Stimulated activated naive CD4-positive, alpha-beta T cell treated with Interleukin-2 at 50 U/mL for 16 hours (primary cell): Measurements from ENCODE around the gene ANKRD11.

Experiments
- DNase-seq: peaks from one replicate; lab custom pipeline; 2025; lab: John Stamatoyannopoulos, UW

Gene ANKRD11

GRCh38 chr16:89380681-89381080 is 109.7 kb downstream of the ANKRD11 start:
- no peak for DNase-seq

DNA sequence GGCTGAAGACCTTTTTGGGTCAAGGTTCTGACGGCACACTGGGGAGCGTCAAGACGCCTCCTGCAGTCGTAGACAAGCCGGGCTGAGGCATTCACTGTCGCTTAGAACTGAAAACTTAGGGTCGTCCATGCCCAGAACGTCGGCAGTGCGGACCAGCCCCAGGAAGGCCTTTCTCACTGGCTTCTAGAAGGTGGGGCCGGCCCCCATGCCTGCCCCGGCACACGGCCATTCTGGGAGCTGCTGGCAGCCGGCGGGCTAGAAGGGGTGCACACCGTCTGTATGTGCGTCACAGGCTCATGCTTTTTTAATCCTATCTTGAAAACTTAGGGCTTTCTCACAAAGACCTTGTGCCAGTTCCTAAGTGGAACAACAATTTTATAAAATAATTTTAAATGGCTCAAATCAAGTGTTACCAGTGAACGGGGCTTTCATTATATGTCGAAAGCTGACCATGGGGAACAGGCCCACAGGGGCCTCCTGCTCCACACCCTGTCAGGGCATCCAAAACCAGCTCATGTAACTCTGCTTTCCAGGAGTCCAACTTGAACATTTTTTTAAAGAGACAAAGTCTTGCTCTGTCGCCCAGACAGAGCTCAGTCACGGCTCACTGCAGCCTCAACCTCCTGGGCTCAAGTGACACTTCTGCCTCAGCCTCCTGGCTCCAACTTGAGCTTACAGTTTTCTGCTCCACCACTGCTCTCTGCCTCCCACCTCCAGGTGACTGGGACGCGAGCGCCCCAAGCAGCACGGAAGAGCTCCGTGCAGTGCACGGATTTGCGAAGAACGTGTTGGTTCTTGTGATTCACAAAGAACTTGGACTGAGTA is 111.2 kb downstream of the ANKRD11 start:
- DNase-seq = no peak

GRCh38 chr16:89377453-89377848 is 112.9 kb downstream of the ANKRD11 start:
- DNase-seq = no peak

GRCh38 chr16:89376812-89377452 is 113.4 kb downstream of the ANKRD11 start:
- no peak for DNase-seq

GRCh38 chr16:89375686-89376085 is 114.7 kb downstream of the ANKRD11 start:
- DNase-seq = no peak

DNA sequence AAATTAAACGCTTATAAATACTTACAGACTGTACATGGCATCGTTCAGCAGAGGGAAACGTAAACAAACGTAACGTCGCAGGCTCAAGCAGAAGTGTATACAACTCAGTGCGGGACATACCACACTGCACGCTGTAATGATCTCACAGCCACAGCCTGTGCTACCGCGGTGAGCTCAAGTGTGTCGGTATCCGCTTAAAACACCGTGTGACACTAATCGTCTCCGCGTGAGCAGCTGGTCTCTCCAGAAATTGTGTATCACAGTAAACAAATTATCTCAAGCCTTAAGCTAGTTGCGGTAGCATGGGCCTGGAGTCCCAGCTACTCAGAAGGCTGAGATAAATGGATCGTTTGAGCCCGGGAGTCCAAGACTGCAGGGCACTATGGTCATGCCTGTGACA is 115.3 kb downstream of the ANKRD11 start:
- DNase-seq = no peak

DNA sequence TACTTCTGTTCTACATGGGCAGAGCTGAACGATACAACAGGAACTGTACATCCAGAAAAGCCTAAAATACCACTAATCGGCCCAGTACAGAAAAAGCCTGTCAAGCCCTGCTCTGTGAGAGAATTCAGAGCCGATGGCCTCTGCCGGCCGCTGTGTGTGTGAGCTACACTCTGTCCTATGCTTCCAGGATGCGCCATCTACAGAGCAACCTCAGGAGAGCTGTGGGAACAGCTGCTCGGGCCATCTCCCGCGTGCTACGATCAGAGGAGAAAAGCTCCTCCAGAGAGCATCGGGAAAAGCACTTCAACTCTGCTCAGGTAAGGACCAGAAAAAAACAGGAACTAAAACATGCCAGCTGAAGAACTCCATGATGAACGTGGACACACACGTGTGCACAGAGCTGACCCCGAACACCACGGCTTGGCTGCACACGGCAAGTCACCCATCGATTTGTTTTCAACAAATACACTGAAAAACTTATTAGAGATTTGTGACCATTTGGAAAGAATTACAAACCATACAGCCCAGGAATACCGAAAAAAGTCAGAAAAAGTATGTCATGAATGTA is 115.9 kb downstream of the ANKRD11 start:
- DNase-seq = no peak

- no peak for DNase-seq
Measured at GRCh38 chr16:89373355-89374110, 116.8 kb downstream of the ANKRD11 start.

DNA sequence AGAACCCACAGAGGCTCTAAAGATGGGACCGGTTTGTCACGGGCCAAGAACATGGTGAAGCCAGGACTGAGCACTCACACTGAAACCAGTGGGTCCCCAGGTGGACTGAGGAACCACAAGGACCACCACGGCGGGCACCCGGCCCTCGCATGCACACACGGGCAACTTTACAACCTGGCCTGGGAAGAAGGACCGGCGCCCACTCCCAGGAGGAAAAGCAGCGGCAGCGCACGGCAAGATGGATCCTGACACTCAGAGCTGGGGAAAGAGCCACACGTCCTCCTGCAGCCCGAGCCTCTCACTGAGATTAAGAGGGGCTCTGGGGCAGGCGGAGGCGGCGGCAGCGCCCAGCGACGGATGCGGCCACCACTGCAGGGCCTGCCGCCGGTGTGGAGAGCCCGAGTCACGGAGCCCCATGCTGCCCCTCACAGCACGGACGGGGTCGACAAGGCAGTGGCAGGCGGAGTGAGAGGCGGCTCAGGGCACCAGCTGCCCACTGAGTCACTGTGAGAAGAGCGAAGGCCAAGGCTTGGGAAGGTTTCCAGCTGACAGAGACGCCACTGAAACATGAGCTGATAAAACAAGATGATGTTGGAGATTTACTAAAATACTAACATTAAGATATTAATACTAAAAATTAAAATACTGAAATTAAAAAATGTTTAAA is 118.3 kb downstream of the ANKRD11 start:
- no peak for DNase-seq

- DNase-seq = no peak
Measured at GRCh38 chr16:89371386-89371785, 119.0 kb downstream of the ANKRD11 start.

DNA sequence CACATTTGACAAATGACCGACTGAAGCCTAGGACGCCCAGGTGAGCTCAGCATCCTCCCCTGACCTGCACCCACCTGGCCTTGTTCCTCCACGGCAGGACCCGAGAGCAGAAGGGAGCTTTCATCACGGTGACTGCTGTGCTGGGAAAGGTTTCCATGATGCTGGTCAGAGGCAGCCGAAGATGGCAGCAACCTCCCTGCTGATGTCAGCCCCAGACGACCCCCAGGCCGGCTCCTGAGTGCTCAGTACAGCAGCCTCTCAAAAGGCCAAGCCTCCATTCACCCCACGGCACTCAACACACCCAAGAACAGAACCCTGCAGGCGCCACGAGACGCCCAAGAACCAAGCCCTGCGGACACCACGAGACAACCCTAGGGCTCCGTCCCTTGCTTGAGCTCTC is 119.8 kb downstream of the ANKRD11 start:
- DNase-seq = no peak

DNA sequence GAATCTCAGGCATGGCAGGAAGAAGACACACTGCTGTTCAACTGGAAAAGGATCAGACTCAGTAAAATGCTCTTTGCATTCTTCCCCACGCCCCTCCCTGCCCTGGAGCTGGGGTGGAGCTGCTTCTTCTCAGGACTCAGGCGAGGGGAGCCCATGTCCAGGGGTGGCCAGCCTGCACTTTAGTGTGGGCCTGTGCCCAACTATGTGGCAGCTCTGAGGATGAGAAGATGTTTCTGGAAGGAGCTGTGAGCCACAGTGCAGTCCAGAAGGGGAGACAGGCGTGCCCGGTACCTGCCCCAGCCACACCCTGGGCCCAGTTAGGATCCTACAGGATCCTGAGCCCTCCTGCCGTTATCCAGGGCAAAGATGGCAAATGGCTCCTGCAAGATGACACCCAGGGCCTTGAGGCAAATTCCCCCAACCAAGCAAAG is 120.3 kb downstream of the ANKRD11 start:
- no peak for DNase-seq

DNA sequence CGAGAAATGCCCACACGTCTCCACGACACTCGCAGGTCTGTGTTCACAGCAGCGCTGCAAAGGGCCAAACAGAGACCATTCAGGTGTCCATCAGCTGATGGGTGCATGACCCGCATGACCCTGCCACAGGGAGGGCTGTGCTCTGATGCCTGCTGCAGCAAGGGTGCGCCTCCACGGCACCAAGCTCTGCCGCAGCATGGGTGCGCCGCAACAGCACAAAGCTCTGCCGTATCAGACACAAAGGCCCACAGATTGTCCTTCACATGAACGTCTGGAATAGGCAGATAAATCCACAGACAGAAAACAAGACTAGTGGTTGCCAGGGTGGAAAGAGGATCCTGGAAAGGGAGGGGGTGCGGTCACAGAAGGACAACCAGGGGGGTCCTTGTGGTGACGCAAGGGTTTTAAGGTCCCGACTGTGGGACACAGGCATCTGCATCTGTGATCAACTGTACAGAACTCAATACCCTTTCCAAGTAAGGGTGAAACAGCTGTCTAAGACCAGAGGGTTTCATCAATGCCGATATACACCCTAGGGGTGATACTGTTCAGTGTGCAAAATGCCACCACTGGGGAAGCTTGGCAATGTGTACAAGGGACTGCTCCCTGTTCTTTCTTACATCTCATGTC is 121.0 kb downstream of the ANKRD11 start:
- no peak for DNase-seq

- DNase-seq = no peak
Measured at GRCh38 chr16:89368604-89369249, 121.6 kb downstream of the ANKRD11 start.

DNA sequence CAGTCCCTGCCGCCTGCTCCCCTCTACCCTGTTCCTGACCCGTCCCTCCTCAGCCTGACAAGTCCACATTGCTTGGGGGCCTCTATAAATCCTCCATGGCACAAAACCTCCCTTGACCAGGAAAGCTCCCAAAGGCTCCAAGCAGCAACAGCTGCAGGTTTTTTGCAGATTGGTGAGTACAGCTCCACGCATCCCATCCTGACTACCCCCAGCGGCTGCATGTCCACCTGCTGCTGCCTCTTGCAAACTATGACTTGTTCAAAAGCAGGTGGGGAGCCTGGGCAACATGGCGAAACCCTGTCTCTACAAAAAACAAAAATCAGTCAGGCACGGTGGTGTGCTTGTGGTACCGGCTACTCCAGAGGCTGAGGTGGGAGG is 122.8 kb downstream of the ANKRD11 start:
- no peak for DNase-seq

GRCh38 chr16:89366561-89367537 is 123.5 kb downstream of the ANKRD11 start:
- no peak for DNase-seq

DNA sequence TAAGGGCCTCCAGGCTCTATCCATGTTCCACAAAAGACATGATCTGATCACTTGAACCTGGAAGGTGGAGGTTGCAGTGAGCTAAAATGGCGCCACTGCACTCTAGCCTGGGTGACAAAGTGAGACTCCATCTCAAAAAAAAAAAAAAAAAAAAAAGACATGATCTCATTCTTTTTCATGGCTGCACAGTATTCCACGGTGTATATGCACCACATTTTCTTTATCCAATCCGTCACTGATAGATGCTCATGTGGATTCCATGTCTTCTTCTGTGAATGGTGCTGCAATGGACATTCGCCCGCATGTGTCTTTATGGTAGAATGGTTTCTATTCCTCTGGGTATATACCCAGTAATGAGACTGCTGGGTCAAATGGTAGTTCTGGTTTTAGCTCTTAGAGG is 124.4 kb downstream of the ANKRD11 start:
- DNase-seq = no peak

DNA sequence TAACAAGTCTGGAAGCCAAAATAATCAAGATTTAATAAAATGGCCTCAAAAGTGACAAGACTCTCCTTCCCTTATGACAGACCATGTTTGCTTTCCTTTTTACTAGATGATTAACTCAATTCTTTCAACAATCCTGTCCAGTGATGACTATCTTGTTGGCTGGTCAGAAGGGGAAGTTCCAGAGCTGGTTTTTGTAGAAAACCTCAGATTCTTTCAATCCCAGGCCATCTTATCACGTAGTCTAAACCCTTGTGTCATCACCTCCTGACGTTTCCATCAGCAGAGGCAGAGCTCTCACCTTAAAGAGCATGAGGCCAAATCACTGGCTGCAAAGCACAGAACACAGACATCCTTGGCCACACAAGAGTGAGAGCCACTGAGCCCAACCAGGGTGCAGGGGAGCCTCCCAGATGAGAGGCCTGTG is 125.3 kb downstream of the ANKRD11 start:
- no peak for DNase-seq

- no peak for DNase-seq
Measured at GRCh38 chr16:89364606-89365005, 125.8 kb downstream of the ANKRD11 start.
